Eye (tissue), 1 donor: ENCODE measurements around the gene SLC29A3.

Experiments
- DNase-seq: peaks from one replicate; pipeline ENCODE4 v3.0.0-alpha.2; 2015

The SLC29A3 gene

GRCh38 chr10:71395621-71396020 lies 76.6 kb downstream of the SLC29A3 start:
- DNase-seq = peak; percentile 30

DNA sequence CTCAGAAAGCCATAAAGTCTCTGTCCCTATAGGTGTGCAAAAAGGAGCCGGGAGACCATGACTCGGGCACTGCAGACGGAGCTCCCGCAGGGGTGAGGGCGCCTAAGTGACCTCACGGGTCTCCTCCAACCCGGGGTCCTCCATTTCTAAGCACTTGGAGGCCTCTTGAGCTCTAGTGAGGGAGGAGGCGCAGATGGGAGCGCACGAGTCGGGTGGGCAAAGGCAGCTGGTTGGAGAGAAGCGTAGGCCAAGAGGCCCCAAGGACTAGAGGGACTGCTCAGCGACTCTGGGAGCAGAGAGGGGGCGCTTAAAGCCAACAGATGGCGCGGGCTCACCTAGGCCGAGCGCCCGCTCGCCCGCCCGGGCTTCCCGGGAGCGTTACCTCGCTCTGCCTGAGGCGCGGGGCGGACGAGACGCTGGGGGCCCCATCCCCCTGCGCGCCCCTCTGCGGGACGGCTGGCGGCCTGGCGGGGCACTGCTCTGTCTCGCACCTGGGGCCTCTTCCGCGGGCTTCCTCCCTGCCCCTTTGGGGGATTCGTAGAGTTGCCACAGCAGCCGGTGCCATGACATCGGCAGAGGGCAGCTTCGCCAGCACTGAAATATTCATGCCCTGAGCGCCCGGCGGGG lies 77.1 kb downstream of the SLC29A3 start:
- DNase-seq = peak; percentile 93

DNA sequence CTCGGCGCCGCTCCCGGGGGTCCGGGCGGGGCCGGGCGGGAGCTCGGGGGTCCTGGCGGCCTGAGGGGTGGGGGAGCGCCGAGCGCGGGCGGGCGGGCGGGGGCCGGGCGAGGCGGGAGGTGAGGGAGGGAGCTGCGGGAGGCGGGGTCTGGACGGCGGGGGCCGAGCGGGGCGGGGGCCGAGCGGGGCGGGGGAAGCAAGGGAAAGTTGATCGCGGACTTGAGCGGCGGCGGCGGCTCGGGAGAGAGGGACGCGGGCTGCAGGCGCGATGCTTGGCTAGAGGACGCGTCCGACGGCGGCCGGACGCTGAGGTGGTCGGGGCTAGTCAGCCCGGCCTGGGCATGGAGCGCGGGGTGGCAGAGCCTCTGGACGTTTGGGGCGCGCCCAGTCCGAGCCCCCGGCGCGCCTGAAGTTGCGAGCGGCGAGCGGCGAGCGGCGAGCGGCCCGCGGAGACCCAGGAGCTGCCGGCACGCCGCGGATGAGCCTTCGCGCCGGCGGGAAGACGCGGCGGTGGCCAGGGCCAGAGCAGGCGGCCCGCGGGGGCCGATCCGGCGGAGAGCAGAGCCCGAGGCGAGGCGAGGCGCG lies 77.7 kb downstream of the SLC29A3 start, which contains the start of gene CDH23:
TSS of gene CDH23 (plus strand) at position 210 of the 585 bp plus-strand sequence. CDS start 42,912 bp downstream, outside the sequence.
- no peak for DNase-seq

DNA sequence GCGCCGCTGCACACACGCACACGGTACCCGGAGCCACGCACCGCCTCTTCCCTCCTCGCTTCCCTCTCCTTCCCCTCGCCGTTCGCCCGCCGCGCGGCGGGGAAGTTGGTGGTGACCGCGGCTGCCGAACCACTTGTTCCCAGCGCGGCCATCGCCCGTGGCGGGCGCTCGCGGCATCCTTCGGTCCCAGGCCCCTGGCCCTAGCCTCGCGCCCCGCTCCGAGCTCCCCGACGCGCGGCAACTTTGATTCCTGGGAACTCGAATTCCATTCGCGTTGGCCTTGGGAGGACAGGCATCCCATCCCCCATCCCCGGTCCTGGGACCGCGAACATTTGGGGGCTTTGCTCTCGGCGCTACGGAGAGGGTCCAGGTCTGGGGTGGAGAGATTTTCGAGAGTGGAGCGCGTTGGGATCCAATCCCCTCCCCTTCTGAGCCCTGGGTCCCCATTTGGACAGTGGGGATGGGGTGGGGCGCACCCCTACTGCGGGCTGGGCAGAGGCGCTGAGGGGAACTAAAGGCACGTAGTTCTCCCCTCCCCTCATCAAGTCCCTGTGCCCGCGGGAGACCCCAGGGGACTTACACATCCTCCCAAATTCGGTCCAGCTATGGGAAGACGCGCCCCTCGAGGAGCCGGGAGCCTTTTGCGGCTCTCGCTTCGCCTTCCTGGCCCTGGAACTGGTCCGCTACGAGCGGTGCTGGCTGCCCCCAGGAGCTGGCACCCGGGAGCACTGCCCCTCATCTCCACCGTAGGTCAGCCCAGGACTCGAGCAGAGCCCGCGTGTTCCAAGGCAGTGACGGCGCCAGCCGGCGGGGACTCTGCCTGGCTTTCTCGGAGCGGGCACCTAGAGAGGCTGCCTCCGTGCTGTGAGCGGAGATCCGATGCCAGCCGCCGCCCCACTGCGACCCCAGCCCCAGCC lies 78.5 kb downstream of the SLC29A3 start:
- DNase-seq = peak; percentile 75

- DNase-seq = no peak
These were observed 79.9 kb downstream of the SLC29A3 start for GRCh38 chr10:71398976-71399375.

DNA sequence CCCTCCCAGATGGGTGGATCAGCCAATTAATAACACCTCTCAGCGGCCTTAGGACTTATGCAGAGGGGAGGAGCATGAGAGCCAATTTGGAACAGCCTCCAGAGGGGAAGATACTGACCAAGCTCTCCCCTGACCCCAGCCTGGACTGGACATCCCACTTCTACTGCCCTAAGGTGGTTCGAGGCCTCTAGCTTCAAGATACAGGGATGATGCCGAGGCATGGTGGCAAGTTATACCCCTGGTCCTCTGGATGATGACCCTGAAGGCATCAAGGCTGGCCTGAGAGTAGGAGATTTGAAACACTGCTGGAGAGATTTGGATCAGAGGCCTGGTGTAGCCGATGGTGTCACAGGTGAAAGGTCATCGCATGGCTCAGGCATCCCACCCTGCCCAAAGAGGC lies 80.9 kb downstream of the SLC29A3 start:
- DNase-seq = no peak

- DNase-seq = no peak
These were observed 82.0 kb downstream of the SLC29A3 start for GRCh38 chr10:71401056-71401455.

DNA sequence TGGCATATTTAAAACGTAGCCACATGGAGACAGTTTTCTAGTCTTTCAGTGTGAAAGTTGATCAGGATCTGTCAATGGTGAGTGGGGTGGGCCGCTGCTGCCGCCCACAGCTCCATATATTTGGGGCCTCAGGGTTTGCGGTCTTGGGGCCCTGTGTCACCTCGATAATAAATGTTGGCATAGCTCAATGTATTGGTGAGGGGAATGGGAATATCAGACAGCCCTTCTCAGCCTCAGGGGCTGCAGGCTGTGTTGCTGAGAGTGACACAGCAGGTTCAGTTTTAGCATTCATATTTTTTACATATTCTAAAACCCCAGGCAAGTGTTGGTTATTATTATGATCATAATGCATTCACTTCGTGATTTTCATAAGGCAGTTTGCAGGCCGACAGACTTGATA lies 82.9 kb downstream of the SLC29A3 start:
- no peak for DNase-seq

- DNase-seq = no peak
These were observed 85.6 kb downstream of the SLC29A3 start for GRCh38 chr10:71404503-71405295.

DNA sequence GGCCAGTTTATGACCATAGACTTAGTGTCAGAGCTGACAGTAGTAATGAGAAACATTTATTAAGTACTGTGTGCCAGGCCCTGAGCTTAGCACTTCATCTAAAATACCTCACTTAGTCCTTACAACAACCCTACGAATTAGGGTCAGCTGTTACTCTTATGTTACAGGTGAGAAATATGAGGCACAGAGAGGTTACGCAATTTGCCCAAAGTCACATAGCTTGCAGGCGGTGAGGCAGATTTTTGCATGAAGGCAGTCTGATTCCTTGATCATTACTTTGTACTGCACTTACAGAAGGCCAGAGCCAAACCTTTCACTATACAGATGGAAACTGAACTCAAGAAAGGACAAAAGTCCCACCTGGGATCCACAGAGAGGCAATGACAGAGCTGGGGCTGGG lies 87.8 kb downstream of the SLC29A3 start:
- no peak for DNase-seq

DNA sequence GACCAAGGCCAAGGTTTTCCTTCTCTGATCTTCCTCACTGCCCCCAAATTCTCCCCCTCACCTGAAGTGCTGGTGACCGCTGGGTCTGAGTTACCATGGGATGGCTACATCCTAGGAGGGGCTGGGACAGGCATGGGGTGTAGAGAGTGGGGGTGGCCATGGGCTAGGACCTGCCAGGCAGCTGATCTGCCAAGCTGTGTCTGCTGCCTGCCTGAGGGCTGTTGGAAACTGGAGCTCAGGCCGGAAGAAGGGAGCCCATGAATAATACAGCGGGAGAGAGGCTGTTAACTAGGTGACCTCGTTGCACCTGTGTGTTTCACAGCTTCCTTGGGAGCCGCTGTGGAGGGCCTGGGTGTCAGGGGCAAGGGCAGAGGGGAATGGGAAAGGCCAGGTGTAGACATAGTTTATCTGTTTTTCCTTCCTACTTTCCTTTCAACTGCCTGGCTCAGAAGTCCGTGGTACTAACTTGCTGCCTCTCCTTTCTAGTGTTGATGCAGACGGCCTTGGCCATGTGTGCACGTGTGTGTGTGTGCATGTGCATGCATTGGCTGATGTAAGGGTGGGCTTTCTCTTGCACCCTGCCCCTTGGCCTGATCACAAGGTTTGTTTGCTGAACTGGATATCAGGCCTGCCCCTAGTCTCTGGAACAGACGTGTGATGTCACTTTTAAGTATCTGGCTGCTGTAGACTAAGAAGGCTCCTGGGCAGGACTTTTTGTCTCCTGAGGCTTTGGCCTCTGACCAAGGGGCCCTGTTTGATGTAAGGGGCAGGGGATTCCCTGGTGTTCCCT lies 89.6 kb downstream of the SLC29A3 start:
- no peak for DNase-seq

GRCh38 chr10:71409516-71410104 lies 90.6 kb downstream of the SLC29A3 start:
- no peak for DNase-seq
